Measurements from ENCODE around the gene SLC9C2.

DNA sequence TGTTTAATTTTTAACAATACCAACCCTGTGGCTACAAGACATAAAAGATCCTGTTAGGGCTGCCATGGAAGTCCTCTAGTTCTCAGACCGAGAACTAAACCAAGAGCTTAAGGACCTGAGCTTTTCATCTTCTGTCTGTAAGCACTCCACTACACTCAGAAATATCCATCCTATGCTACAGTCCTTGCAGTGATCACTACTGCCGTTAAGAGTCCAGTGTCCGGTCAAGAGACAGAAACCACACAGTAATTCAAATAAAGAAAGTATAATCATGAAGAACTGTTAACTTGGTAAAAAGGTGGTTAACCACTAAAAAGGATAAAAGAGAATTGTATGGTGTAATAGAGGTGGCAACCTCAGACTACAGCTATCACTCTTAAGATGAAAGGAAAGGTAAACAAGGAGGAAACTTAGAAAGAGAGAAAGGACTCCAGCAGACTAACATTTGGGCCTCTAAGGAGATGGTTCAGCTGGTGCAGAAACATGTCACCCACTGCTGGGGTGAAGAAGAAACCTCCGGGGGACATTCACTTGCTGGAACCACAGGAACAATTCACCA, 147.8 kb downstream of the SLC9C2 start:
- TF ChIP-seq, protein P1, sequence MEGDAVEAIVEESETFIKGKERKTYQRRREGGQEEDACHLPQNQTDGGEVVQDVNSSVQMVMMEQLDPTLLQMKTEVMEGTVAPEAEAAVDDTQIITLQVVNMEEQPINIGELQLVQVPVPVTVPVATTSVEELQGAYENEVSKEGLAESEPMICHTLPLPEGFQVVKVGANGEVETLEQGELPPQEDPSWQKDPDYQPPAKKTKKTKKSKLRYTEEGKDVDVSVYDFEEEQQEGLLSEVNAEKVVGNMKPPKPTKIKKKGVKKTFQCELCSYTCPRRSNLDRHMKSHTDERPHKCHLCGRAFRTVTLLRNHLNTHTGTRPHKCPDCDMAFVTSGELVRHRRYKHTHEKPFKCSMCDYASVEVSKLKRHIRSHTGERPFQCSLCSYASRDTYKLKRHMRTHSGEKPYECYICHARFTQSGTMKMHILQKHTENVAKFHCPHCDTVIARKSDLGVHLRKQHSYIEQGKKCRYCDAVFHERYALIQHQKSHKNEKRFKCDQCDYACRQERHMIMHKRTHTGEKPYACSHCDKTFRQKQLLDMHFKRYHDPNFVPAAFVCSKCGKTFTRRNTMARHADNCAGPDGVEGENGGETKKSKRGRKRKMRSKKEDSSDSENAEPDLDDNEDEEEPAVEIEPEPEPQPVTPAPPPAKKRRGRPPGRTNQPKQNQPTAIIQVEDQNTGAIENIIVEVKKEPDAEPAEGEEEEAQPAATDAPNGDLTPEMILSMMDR (IDR thresholded peaks at IDR 0.05) = no peak
- no peak for TF ChIP-seq POLR2A (IDR thresholded peaks at IDR 0.05)
